ENCODE measurements around the gene CA10.

The CA10 gene

DNA sequence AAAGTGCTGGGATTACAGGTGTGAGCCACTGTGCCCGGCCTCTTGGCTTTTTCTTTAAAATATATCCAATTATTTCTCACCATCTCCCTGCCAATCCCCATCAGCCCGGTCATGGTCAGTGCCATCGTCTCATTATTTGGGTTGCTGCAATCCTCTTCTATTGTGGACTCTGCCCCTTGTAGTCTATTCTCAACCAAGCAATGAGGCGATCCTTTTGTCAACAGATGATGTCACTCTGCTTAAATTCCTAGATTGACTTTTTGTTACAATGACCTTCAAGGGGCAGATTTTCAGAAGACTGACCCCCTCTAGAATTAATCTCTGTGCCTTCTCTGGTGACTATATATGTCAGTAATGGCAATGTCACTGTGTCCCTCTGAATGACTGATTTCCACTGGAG is 513.5 kb downstream of the CA10 start:
- no peaks in the 10 kb centered on the region for H3K27me3 ChIP-seq (ENCODE audit: insufficient read depth, low read depth, severe bottlenecking)
- no peaks in the 10 kb centered on the region for H3K9me3 ChIP-seq (ENCODE audit: severe bottlenecking)

GRCh38 chr17:51643702-51644490 is 514.6 kb downstream of the CA10 start:
- no peaks in the 10 kb centered on the region for H3K36me3 ChIP-seq
- no peaks in the 10 kb centered on the region for H3K27me3 ChIP-seq (ENCODE audit: insufficient read depth, low read depth, severe bottlenecking)
- H3K27ac ChIP-seq, result no peak overlapping the region
- TF ChIP-seq CTCF (IDR thresholded peaks at IDR 0.05; ENCODE audit: low read depth, low read length), result no peak
- no peaks in the 10 kb centered on the region for H3K9me3 ChIP-seq (ENCODE audit: severe bottlenecking)
- no peak for DNase-seq
- H3K4me3 ChIP-seq (ENCODE audit: low read depth, low read length), result no peak overlapping the region

More for the DNA sequence above, 513.5 kb downstream of the CA10 start:
- TF ChIP-seq CTCF (IDR thresholded peaks at IDR 0.05; ENCODE audit: low read depth, low read length), result no peak
- no peak overlapping the region for H3K27ac ChIP-seq
- H3K36me3 ChIP-seq, result no peaks in the 10 kb centered on the region
- no peak overlapping the region for H3K4me3 ChIP-seq (ENCODE audit: low read depth, low read length)
- DNase-seq, result no peak

DNA sequence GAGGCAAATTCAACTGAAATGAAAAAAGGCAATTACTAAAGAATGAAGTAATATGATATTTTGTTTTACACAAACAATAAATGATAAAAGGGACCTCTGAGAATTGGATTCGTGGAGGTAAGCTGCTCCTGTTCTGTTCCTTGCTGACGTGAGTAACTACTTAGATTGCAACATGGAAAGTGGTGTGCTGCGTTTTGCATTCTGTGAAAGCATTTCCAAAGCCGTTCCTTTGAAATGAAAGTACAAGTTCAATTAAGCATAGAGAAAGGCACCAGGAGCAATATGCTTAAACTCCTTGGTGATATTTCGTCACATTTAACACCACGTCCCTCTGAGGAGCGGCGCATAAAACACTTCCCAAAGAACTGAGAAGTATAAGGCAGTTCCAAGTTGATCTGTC is 516.5 kb downstream of the CA10 start:
- H3K9me3 ChIP-seq (ENCODE audit: severe bottlenecking), result no peaks in the 10 kb centered on the region
- no peak for TF ChIP-seq CTCF (IDR thresholded peaks at IDR 0.05; ENCODE audit: low read depth, low read length)
- no peak overlapping the region for H3K4me3 ChIP-seq (ENCODE audit: low read depth, low read length)
- no peak overlapping the region for H3K27ac ChIP-seq
- no peak for DNase-seq
- H3K36me3 ChIP-seq, result no peaks in the 10 kb centered on the region
- no peaks in the 10 kb centered on the region for H3K27me3 ChIP-seq (ENCODE audit: insufficient read depth, low read depth, severe bottlenecking)

GRCh38 chr17:51640108-51640622 is 518.3 kb downstream of the CA10 start:
- peak; percentile 81 for TF ChIP-seq CTCF (IDR thresholded peaks at IDR 0.05; ENCODE audit: low read depth, low read length)
- H3K27ac ChIP-seq, result no peak overlapping the region
- peak; percentile 17 for DNase-seq

GRCh38 chr17:51638971-51639370 is 519.5 kb downstream of the CA10 start:
- Histone ChIP-seq H3K27ac (no peak overlapping the region), H3K9me3 (ENCODE audit: severe bottlenecking) (no peaks in the 10 kb centered on the region), H3K36me3 (no peaks in the 10 kb centered on the region), H3K4me3 (ENCODE audit: low read depth, low read length) (no peak overlapping the region), H3K27me3 (ENCODE audit: insufficient read depth, low read depth, severe bottlenecking) (no peaks in the 10 kb centered on the region)
- no peak for DNase-seq
- no peak for TF ChIP-seq CTCF (IDR thresholded peaks at IDR 0.05; ENCODE audit: low read depth, low read length)

More at GRCh38 chr17:51640108-51640622, 518.3 kb downstream of the CA10 start:
- no peaks in the 10 kb centered on the region for H3K36me3 ChIP-seq
- no peak overlapping the region for H3K4me3 ChIP-seq (ENCODE audit: low read depth, low read length)
- no peaks in the 10 kb centered on the region for H3K9me3 ChIP-seq (ENCODE audit: severe bottlenecking)
- no peaks in the 10 kb centered on the region for H3K27me3 ChIP-seq (ENCODE audit: insufficient read depth, low read depth, severe bottlenecking)

Measured in WERI-Rb-1 (cell line).